ENCODE results near the gene RPL35A. TPM values are rescaled to one million over a fixed set of nuclear protein-coding genes. Genes with fewer than 3 reads are reported as not detected.

Gene RPL35A
- total and polyA plus RNA-seq, 2 of the 8 experiments (the other 6 are each of a cell fraction or from before 2014, with no cell fraction given), result 695 to 1,393 TPM

- CTCF ChIA-PET (ENCODE audit: partially characterized antibody), result interaction anchor here (1.2 to 1.5 kb wide), 2 partner anchors 8 to 92 kb away, joined by 3 to 4 read pairs; no protein-coding TSS in a partner anchor
- Histone ChIP-seq H3K4me2 (ENCODE audit: insufficient read depth in 1 of 2, low read depth in 2 of 2, low read length in 2 of 2) (no peak overlapping the region), H4K91ac (replicated peaks; ENCODE audit: insufficient read length, low read length) (no peak overlapping the region), H3K79me2 (ENCODE audit: control insufficient read depth in 1 of 2, insufficient read depth in 2 of 2, low read length in 2 of 2) (no peaks in the 10 kb centered on the region), H4K8ac (ENCODE audit: extremely low read depth, insufficient read depth, low read length) (no peak overlapping the region; the same call in 1 of the 2 replicates), H3K14ac (ENCODE audit: insufficient read length) (no peak overlapping the region), H3K36me3 (ENCODE audit: control insufficient read depth in 2 of 4, insufficient read depth in 4 of 4, low read length in 3 of 4) (no peaks in the 10 kb centered on the region), H3K9me3 (ENCODE audit: insufficient read depth in 2 of 2, low read depth in 1 of 2, low read length in 1 of 2) (no peaks in the 10 kb centered on the region), H3K27me3 (replicated peaks in 1 of 4; ENCODE audit: control insufficient read depth in 3 of 4, extremely low read depth in 1 of 4, insufficient read depth in 3 of 4, low read length in 3 of 4) (no peaks in the 10 kb centered on the region), H4K5ac (ENCODE audit: insufficient read length, low read depth, low read length) (no peak overlapping the region), H3K79me1 (ENCODE audit: low read depth, low read length) (no peaks in the 10 kb centered on the region), H2BK120ac (replicated peaks; ENCODE audit: low read depth, low read length) (no peak overlapping the region), H3K4me3 (ENCODE audit: extremely low read depth in 1 of 4, insufficient read depth in 2 of 4, low read depth in 3 of 4, low read length in 4 of 4) (no peak overlapping the region), H2BK15ac (ENCODE audit: low read length) (no peak overlapping the region), H2BK5ac (ENCODE audit: low read depth, low read length) (no peak overlapping the region), H3K18ac (ENCODE audit: extremely low read depth, low read length) (no peak overlapping the region), H3K23ac (ENCODE audit: insufficient read length) (no peak overlapping the region), H2AK5ac (ENCODE audit: low read depth, low read length) (no peak overlapping the region), H3K4ac (replicated peaks; ENCODE audit: insufficient read length, low read depth, low read length) (no peak overlapping the region), H3K4me1 (replicated peaks in 1 of 4; ENCODE audit: control insufficient read depth in 3 of 4, insufficient read depth in 4 of 4, low read length in 3 of 4) (no peaks in the 10 kb centered on the region), H2BK20ac (ENCODE audit: low read length) (no peak overlapping the region), H3K9ac (replicated peaks in 1 of 4; ENCODE audit: extremely low read depth in 1 of 4, low read depth in 3 of 4, low read length in 3 of 4) (no peak overlapping the region), H4K20me1 (replicated peaks in 1 of 2; ENCODE audit: control insufficient read depth in 1 of 2, insufficient read depth in 2 of 2, low read length in 2 of 2) (no peaks in the 10 kb centered on the region), H3K23me2 (ENCODE audit: low read depth, low read length) (no peaks in the 10 kb centered on the region), H3K56ac (replicated peaks; ENCODE audit: insufficient read length, low read depth, low read length) (no peak overlapping the region), H3K27ac (ENCODE audit: low read depth, low read length) (no peak overlapping the region), H2AFZ (ENCODE audit: low read length) (no peak overlapping the region), H2BK12ac (ENCODE audit: low read depth, low read length) (no peak overlapping the region)
- TF ChIP-seq CHD1 (IDR thresholded peaks at IDR 0.05; ENCODE audit: low read depth, low read length), result no peak
- no peak for TF ChIP-seq CBX5 (IDR thresholded peaks at IDR 0.05; ENCODE audit: low read depth, low read length)
- no peak for TF ChIP-seq ASH2L (IDR thresholded peaks at IDR 0.05; ENCODE audit: low read length)
- no peak for TF ChIP-seq POLR2AphosphoS5 (IDR thresholded peaks at IDR 0.05; ENCODE audit: low read depth, low read length)
- no peak for TF ChIP-seq JUN (IDR thresholded peaks at IDR 0.05; ENCODE audit: low read depth, low read length)
- TF ChIP-seq KDM5A (IDR thresholded peaks at IDR 0.05; ENCODE audit: low read length), result no peak
- TF ChIP-seq TBP (IDR thresholded peaks at IDR 0.05; ENCODE audit: low read depth, low read length), result no peak
- no peak for TF ChIP-seq TAF1 (IDR thresholded peaks at IDR 0.05; ENCODE audit: low read depth, low read length)
- no peak for TF ChIP-seq HDAC6 (IDR thresholded peaks at IDR 0.05; ENCODE audit: low read depth, low read length)
- no peak for TF ChIP-seq SUZ12 (IDR thresholded peaks at IDR 0.05; ENCODE audit: low read length)
- TF ChIP-seq RAD21 (IDR thresholded peaks at IDR 0.05 in 1 of 2, conservative IDR thresholded peaks at IDR 0.05 in 1 of 2; ENCODE audit: low read depth in 2 of 2, low read length in 2 of 2), result no peak
- TF ChIP-seq FOSL1 (IDR thresholded peaks at IDR 0.05; ENCODE audit: insufficient read depth, low read depth, low read length), result no peak
- TF ChIP-seq GTF2F1 (IDR thresholded peaks at IDR 0.05; ENCODE audit: borderline replicate concordance, low read depth, low read length), result no peak
- FAIRE-seq (no peak), DNase-seq (ENCODE audit: low read depth in 1 of 2, low spot score in 2 of 2) (no peak)
- whole genome bisulfite sequencing, 2 experiments (ENCODE audit: extremely low coverage in 1 of 2, insufficient coverage in 1 of 2, insufficient read length in 1 of 2, insufficient replicate concordance in 2 of 2, low coverage in 1 of 2, low lambda C conversion rate in 2 of 2, missing lambda C conversion rate in 1 of 2), result 91% methylated on average over 3 of the region's 3 CpGs; no CpG with 5 or more reads in 1 of the 2 experiments
- POLR2A ChIA-PET (ENCODE audit: partially characterized antibody), result interaction anchor here (0.6 kb wide), 1 partner anchor 303 kb away, joined by 6 read pairs; no protein-coding TSS in a partner anchor
These were observed 47.9 kb downstream of the RPL35A start for GRCh38 chr3:197997936-197998335.
